Measurements from ENCODE around the gene PSMD6.

PSMD6 gene

DNA sequence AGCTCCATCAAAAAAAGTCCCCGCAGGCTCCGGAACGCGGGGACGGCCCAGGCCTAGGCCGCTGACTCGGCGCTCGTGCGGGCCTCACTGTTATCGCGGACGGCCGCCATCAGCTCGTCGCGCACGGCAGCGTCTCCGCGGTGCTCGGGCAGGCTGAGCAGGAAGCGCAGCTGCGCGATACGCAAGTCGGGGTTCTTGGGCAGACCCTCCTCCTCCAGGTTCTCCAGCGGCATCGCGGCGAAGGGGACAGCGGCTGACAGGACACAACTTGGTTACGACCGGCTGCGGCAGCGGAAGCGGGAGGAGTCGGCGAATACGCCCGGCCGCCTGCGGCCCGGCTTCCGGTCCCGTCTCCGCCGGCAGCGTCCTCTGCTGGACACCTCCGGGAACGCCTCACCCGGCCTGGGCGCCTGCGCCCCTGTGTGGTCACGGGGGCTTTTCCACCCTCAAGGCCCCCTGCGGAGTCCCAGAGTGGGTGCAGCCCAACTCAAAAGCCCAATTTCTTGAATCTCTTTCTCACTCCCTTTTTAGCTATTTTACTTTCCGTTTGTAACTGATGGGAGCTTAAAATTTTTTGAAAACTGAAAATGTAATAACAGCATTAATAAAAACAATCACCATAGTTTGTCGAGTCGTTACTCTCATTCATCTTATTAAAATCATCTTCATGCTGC is at the start of gene PSMD6:
TSS of gene PSMD6 (minus strand) at position 308 of the 674 bp plus-strand sequence. CDS start at position 233, 75 bp downstream.
- DNase-seq (ENCODE audit: low spot score), result peak; percentile 80

DNA sequence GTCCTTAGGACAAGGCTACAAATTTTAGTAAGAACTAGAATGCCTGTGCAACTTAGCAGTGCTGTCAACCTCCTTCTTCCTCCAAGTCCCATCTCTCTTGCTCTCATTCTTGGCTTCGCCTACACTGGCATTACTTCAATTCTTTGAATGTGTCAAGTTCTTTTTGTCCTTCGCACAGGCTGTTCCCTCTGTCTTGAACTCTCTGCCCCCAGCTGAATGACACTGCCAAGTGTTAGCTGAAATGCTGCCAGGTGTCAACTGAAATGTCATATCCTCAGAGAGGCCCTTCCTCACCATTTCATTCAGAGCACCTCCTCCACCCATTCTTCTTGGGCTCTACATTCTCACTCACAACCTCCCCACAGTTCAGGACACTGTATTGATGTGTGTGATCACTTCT is 48.8 kb upstream of the PSMD6 start:
- no peak for DNase-seq (ENCODE audit: low spot score)

DNA sequence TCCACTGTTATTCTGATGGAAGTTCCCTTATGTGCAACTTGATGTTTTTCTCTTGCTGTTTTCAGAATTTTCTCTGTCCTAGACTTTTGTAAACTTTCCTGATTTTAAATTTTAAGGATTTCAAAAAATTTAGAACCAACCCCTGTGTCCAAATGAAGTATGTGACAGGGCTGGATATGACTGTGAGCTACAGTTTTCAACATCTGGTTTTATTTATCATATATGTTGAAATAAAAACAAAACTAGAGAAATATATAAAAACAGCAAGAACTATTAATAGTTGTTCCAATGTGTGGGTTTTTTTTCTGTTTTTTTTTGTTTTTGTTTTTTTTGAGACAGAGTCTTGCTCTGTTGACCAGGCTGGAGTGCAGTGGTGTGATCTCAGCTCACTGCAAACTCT is 47.4 kb upstream of the PSMD6 start:
- no peak for DNase-seq (ENCODE audit: low spot score)

DNA sequence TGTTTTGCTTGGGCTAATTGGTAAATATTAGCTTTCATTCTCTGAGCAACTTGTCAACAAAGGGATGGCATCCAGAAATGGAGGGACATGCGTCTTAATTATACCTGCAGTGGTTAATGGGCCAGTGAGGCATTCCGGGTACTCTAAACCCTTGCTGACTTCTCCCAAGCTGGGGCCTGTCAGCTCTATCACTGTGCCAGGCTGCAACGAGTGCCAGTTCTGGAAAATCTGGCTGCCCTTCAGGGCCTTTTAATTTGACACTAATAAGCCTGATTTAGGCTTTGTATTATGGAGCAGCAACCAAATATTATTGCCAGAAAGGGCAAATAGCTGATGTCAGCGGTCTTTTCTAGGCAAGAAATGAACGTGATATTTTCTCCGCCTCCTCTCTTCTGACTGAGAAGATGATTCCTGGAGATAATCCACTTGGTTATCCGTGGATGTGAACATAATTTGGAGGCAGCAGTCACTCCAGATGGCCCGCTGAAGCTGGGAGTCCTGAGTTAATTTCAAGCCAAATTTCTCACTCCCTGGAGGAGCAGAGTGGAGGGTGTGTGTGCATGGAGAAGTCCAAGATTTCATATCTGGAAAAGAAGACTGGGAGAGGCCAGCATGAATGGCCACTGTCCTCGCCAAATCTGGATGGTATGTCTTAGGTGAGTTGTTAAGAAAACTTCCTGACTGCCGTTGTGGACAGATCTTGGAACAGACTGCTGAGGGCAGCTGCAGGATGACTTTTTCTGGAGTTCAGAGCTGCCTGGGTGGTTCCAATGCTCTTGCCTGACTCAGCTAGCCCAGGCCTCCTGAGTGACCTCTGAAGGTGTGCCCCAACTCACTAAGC is 44.4 kb upstream of the PSMD6 start:
- DNase-seq (ENCODE audit: low spot score), result no peak

DNA sequence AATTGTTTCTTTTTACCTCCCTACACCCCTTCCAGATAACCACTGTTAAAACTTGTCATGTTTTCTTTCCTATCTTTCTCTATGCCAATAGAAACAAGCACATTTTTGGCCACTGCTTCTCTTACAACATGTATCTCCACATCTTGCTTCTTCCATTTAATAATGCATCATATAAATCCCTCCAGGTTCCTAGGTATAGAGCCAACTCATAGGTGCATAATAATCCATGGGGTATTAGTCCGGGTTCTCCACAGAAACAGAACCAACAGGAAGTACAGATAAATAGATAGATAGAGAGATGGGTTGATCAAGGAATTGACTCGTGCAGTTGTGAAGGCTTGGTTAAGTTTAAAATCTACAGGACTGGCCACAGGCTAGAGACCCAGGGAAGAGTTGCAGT is 41.5 kb upstream of the PSMD6 start:
- no peak for DNase-seq (ENCODE audit: low spot score)

DNA sequence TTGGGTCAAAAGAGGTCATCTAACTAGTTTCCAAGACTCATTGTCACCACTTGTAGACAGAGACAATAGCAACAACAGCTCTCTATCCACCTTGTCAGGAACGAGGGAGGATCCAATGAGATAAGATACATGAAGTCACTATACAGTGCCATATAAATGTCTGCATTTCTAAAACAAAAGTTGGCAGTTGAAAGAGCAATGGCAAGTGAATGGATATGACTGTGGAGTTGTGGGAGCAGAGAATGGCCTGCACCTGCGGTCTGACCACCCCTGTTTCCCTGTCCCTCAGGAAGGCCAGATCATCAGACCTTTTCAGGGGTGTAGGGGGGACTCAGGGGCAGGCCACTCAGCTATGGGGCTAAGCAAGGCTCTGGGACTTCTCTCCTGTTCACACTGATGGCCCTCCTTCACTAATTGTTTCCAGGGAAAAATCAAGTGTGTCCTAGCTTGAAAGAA is 40.7 kb upstream of the PSMD6 start:
- no peak for DNase-seq (ENCODE audit: low spot score)

DNA sequence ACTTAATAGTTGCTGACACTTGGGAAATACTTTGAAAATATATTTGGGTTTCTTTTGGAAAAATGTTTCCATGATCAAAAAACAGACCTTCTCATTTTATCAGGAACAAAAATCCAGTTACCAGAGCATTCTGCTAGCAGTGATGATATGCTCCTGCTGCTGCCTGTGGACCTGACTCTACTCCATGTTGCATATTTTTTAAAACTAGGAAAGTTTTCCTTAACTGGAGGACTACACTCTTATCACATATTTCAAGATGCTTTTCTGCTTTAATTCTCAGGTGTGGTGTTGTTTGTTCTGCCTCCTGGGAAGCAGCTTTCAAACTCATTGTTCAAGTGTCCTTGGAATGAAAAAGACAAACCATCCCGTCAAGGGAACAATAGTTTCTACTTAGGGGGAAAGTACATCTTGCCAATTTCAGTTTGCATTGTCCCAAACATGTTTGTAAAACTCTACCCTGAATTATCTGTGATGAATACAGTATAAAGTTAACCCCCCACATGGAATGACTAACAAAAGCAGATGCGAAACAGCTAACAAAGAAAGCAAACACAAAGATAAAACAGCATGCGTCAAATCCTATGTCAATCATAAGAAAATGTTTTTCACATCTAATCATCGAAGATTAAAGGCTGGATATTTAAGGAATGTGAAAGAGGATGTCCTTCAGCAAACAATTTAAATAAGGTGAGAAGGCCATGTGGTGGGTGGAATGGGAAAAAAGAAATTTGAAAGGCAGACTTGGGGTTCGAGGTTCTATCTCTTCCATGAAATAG is 40.1 kb upstream of the PSMD6 start:
- DNase-seq (ENCODE audit: low spot score), result no peak

DNA sequence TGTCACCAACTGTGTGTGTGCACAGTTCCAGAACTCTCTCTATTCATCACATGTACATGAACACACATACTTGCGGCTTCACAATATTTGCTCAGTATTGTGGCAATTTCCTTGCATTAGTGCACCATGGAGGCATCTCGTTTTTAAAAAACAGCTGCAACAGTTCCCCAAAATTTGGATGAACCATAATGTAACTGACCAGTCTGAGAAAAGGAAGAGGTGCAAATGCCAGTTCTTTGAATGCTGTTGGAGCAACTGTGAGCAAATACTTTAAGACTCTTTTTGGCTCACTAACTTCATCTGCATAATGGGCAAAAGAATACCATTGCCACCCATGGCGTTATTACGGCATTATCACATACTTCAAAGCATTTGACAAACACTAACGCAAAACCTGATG is 38.3 kb upstream of the PSMD6 start:
- no peak for DNase-seq (ENCODE audit: low spot score)

DNA sequence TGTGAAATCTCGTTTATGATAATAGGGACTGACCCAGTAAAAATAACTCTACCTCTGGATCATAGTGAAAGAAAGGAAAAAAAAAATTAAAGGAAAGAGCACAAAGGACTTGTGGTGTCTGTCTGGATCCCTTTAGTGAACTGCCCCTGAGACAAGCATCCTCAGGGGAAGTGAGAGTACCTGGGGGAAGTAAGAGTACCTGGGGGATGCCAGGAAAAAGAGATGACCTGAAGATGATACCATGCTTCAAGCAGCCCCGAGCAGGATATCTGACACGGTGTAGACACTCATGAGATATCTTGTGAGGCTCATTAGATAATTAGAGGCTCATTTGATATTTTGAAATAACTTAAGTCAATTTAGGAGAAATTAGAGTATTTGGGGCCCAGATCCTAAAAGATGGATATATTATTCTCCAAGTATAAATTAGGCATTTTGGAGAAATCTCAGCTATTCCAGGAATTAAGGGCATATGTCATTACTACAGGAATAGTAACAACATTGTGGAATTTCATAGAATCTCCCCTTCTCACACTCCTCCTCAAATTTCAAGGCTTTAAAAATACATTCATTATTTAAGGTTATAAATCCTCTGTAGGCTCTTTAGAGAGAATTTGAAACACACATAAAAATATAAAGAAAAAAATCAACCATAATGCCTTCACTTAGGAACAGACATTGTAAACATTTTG is 36.3 kb upstream of the PSMD6 start:
- DNase-seq (ENCODE audit: low spot score), result no peak

DNA sequence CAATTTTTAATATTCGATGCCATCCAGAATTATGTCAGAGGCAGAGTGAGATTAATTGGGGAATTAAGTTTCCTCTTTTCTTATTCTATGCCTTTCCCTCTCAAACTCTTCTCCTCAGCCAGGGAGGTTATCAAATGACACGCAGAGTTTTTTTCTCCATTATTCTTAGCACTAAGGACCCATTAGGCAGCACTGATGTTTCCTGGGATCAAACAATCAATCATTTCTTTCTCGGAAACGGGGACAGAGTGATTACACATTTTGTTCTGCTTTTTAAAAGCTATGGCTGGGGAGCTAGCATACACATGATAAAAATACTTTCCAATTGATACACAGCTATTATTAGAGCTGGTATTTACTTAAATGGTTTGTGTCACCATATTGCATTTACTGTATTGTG is 35.3 kb upstream of the PSMD6 start:
- no peak for DNase-seq (ENCODE audit: low spot score)

DNA sequence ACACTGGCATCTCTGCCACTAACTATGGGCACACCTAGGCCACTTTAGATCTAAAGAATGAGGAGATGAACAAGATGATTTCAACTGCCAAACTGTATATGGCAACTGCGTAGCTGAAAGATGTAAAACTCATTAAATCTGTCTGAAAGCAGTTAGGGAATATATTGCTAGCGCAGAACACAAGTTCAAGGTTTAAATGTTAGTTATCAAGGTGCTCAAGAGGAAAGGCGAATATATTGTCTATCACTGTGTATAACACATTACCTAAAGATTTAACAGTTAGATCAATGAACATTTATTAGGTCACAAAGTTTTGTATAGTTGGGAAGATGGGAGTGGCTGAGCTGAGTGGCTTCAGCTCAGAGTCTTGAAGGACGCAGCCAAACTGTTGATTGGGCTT is 33.9 kb upstream of the PSMD6 start:
- no peak for DNase-seq (ENCODE audit: low spot score)

DNA sequence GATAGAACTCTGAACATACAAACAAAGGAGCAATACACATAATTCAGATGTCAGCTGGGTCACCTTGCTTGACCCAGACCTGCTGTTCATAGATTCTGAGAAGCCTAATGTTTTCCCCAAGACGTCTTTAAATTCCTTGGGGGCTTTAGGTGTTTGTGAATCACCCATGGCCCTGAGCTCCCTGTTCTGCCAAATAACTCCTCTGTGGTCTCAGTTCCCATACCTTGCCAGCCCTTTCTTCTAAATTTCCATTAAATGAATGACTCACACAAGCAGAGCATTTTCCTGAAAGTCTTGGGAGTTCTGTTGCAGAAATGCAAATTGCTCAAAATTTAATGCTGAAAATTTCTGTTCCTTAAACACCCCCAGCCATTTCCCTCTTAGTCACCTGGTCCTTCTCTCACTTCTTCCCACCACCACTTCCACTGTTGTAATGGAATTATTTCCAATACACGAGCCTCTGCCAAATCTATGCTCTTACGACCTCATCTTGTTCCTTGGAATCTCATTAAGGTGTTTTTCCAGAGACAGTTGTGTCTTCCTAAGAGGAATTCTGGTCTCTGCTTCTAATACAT is 33.4 kb upstream of the PSMD6 start:
- DNase-seq (ENCODE audit: low spot score), result no peak

DNA sequence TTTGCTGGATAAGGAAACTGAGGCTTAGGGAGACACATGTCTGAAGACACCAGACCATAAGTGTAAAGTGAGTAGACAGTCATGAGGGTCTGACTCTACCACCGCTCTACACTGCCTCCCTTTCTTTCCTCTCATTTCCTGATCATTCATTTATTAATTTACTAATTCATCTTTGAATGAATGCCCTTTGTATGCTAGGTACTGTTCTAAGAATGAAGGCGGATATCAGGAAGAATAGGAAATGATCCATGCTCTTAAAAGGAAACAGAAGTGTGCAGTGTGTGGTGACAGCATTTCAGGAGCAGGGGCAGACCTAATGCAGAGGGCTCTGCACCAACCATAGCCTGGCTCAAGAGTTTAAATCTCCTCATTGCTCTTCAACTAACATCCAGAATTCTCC is 31.8 kb upstream of the PSMD6 start:
- no peak for DNase-seq (ENCODE audit: low spot score)

DNA sequence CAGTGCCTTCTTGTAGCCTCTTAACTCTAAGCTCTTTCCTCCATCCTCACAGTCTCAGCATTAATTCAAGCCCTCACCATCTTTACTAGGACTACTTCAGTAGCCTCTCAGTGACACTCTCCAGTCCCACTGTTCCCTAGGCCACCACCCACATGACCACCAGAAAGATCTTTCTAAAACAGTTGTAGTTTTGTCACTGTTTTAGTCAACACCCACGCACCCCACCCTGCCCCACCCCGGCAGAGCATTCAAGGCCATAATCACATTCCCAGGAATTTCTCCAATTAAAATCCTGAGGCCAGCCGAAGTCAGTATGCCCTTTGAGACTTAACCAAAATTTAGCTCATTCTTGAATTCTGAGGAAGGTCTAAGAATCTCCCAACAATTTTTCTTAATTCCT is 31.2 kb upstream of the PSMD6 start:
- DNase-seq (ENCODE audit: low spot score), result no peak

DNA sequence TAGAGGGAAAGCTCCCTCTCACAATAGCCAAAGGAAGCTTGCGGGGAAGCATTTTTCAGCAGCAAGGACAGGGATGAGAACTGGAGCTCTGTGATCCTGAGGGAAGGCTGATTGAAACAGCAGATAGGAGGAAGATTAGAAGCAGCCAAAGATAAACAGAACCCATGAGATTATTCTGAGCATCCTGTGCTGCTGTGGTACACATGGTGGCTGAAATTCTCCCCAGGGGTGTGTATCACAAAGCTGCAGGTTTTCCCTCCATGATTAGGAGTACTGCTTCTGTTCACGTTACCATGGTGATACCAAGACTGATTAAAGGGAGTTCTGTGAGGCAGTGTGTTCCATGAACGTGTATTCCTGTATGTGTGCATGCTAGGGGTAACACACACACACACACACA is 30.3 kb upstream of the PSMD6 start:
- DNase-seq (ENCODE audit: low spot score), result no peak

DNA sequence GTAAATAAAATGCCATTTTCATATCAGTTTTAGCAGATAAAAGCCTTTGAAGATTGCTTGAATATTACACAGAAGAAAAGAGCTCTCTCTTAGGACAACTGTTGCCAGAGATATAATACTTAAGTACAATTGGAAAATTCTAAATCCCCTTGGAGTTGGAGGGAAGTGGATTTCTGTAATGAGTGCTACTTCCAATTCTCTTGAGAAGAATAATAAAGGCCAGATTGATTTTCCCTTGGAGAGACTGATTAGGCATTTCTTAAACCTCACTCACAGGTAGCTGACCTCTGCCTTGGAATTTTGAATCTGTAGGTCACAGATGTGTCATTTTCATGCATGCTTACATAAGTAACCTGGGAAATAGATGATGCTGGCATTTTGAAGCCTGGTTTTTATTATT is 29.8 kb upstream of the PSMD6 start:
- DNase-seq (ENCODE audit: low spot score), result no peak

DNA sequence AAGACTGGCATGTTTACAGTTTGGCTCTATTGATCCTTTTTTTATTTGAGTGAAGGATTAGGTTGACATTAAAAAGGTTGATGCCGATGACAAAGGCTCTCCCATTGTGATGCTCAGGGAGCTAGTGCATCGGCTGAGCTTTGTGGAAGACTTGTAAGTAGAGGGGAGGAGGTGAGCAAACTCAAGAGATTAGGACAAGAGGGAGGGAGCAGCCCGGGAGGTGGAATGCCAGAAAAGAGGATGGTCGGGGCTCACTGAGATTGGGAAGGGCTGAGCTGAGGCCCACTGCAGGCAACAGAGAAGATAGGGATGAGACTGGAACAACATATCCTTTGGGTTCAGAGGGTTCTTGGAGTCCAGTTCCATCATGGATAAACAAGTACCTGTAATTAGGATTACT is 26.5 kb upstream of the PSMD6 start:
- DNase-seq (ENCODE audit: low spot score), result no peak

DNA sequence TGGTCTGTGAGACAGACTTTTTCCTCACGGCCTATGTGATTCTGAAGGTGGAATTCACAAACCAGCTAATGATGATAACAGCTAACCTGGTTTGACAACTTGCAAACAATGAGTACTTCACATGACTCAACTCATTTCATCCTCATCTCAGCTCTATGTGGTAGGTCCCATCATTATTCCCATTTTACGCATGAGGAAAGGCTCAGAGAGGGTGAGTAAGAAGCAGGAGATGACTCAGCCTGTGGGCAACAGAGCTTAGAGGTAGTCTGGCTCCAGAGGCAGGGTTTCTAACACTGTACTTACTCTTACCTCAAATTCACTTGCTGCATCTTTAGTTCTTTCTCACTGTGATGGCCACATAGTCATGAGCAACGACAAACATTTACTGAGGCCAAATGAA is 25.8 kb upstream of the PSMD6 start:
- no peak for DNase-seq (ENCODE audit: low spot score)

DNA sequence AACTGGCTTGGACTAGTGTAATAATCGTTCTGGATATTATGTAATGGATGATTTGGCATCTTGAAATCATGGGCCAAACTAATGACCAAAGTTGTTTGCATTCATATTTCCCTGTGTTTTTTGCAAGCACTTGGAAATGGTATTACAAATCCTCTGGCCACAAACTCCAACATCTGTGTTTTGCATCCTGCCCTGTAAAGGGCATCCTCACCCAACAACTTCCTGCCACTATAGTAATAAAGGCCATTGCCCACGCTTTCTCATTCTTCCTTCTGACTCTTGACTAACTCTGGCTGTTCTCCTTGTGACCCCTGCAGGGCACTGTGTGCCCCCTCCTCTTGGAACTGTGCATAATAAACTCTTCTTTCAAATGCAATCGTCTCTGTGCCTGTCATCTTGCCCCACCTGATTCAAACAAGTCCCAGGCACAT is 25.4 kb upstream of the PSMD6 start:
- no peak for DNase-seq (ENCODE audit: low spot score)

DNA sequence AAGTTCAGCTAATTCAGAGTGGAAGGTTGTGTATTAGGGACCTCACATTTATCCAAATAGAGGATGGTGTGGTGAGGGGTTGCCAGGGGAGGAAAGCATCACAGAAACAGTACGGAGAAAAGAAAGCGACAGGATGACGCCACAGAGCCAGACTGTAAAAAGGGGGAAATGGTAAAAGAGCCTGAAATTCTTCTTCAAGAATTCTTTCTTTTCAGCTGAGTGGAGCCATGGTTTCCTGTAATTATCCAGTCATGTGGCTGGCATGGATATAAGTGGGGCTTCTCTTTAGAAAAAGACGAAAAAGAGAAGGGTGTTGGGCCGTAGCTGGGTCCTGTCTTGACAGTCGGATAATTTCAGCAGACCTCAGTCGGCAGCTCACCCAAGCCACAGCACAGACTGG is 24.5 kb upstream of the PSMD6 start:
- DNase-seq (ENCODE audit: low spot score), result no peak

DNA sequence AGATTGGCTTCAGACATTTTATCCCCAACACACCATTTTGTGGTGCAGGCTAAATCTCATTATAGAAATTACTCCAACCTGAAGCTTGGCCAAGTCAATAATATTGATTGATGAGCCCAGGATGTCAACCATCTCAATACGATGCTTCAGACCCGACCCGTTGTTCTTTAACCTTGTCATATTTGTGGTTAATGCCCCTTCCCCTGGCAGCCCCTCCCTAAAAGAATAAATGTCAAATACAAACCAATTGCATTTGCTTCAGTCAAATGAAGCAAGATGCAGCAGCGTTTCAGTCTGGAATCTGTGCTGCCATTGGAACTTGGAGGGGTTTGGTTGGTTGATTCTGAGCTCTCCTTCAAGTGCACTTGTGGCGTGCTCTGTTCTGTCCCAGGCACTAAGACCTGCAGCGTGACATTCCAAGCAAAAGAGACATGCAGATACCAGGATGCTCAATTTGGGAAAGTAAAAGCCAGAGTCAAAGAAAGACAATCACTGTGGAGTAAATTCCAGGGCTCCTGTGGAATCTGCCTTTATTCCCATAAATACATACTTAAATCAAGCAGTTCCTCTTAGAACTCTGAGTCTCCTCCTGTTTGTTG is 23.8 kb upstream of the PSMD6 start:
- DNase-seq (ENCODE audit: low spot score), result no peak
